GM18909 (cell line): ENCODE data around the gene HES5.
"Not testable (repeated sequence)": the region's sequence is repeated elsewhere in the genome, so short reads cannot be mapped to it uniquely, and the experiment has no call there.

ENCODE experiments used
- ATAC-seq: cut with Tn5 transposase; IDR thresholded peaks from one replicate; pipeline ENCODE4 v1.9.1; 2021; ENCODE audit warnings: mild to moderate bottlenecking; ENCODE audit not compliant: unreplicated experiment, poor library complexity

HES5 gene, protein sequence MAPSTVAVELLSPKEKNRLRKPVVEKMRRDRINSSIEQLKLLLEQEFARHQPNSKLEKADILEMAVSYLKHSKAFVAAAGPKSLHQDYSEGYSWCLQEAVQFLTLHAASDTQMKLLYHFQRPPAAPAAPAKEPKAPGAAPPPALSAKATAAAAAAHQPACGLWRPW

DNA sequence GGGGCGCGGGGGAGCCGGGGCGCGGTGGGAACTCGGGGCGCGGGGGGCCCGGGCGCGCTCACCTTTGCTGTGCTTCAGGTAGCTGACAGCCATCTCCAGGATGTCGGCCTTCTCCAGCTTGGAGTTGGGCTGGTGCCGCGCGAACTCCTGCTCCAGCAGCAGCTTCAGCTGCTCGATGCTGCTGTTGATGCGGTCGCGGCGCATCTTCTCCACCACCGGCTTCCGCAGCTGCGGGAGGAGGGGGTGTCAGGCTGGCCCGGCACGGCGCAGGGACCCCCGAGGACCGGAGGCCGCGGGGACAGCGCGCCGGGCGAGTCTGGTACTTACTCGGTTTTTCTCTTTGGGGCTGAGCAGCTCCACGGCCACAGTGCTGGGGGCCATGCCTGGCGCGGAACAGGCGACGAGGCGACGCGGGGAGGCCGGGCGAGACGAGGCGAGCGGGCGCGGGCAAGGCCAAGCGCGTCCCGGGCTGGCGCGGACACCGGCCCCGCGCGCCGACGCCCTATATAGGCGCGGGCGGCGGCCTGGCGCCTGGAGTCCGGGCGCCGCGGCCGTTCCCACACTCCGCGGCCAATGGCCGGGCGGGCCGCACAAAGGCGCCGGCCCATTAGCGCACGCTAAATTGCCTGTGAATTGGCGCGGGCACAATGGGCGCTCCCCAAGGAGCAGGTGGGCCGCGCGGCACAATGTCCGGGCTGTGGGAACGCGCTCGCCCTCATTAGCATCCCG lies at the start of gene HES5:
Gene HES5, minus strand, starts transcription at position 480 of the 729 bp plus-strand sequence. Its CDS starts 99 bp downstream, at position 381.
- ATAC-seq, result no peak

DNA sequence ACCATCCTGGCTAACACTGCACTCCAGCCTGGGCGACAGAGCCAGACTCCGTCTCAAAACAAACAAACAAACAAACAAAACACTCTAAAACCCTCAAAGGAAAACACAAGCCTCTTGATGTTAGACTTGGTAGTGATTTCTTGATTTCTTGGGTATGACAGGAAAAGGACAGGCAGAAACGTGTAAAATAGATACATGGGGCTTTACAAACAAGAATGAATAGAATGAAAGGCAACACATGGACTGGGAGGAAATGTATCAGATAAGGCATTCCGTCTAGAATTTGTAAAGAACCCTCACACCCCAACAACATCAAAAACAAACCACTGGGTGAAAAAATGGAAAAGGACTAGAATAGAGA lies 48.7 kb upstream of the HES5 start:
- no peak for ATAC-seq

DNA sequence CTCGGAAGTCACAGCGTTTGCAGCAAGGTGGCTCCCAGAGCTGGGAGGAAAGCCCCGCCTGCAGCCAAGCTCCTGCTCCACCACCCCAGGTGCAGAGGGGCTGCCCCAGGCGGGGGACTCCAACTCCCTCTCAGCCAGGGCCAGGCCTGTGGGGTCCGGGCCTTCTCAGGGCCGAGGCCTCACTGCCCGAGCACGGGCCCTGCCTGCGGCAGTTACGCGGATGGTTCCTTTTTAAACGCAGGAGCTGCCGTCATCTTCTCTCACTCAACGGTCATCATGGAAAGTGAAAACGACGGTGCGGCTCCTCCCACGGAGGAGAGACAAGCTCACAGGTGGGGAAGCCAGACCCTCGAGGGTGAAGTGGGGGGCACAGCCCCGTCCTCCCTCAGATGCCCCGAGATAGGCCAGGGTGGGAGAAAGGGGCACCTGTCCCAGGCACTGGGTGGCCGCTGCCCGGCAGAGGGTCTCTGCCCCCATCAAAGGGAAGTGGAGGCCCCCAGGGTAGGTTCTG lies 47.6 kb upstream of the HES5 start:
- ATAC-seq, result peak; percentile 53

DNA sequence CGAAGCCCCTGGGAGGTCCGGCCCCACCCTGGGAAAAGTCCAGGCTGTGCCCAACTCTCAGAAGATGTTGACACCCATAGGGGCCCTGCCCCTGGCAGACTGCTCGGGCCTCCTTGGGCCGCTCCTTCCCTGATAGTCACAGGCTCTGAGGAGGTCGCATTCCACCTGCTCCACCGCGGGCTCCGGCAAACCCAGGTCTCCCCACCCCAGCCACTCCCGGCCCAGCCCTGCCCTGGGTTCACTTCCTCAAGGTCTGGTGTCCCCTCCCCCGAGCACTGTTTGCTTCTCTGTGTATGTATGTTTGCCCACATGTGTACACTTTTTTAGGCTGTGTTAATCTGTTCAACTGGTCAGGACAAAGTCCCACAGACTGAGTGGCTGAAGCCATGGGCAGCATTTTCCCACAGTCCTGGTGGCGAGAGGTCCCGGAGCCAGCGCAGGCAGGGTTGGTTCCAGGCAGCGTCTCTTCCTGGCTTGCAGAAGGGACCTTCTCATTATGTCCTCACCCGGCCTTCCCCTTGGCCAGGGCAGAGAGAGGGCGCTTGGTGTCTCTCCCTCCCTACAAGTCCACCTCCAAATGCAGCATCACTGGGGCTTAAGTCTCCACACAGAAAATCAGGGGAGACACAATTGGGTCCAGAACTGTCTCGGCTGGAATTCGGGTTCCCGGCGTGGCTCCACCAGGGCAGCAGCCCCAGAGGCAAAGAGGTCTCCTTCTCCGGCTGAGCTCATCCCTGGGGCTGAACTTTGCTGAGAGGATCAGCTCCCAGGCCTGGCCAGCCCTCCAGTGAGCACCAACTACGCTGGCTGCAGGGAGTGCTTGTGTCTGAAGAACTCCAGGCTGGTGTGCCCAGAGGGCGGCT lies 46.0 kb upstream of the HES5 start:
- ATAC-seq, result no peak

DNA sequence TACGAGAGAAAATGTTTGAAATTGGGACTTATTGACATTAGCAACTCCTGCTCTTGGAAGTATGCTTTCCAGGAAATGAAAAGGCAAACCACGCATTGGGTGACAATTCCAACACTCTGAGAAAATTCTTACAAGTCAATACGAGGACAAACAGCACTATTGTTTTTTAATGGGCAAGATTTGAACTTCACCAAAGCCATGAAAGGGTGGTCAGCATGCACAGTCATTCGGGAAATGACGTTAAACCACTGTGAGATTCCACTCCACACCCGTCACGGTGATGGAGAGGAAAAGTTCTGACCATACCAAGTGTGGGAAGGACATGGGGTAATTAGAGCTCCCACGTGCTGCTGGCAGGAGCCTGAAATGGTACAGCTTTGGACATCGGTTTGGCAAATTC lies 44.3 kb upstream of the HES5 start:
- no peak for ATAC-seq

DNA sequence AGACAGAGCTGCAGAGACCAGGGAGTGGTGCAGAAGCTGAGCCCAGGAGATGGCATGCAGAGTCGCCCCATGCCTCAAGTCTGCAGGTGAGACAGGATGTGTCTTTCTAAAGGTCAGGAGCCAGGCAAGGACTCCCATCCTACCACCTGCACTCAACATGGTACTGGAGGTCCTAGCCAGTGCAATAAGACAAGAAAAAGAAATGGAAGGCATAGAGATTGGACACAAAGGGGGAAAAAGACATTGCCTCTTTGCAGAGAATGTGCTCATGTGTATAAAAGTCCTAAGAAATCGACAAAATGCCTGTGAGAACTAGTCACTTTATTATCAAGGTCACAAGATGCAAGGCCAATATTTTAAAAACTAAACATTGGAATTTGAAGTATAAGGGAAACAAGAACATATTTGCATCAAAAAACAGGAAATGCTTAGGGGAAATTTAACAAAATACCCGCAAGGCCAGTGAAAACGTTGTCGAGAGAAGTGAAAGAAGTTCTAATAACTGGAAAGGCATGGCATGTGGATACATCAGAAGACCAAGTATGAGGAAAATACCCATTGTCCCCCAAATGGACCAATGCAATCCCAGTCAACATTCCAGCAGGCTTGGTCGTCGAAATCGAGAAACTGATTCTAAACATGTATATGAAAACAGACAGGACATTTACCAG lies 43.3 kb upstream of the HES5 start:
- no peak for ATAC-seq

DNA sequence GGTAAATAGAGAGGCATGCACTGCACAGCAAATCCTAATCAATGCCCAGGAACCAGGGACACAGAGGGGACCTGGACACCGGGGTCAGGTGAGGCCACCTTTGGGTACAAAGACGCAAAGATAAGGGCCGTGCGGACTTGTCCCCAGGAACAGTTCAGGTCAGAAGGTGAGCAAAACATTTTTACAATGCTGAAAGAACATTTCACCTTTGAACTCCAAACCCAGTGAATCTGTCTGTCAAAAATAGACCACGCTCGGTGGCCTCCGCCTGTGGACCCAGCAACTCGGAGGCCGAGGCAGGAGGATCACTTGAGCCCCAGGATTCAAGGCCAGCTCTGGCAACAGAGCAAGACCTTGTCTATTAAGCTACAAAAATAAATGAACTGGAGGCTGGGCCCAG lies 41.3 kb upstream of the HES5 start:
- ATAC-seq, result no peak

DNA sequence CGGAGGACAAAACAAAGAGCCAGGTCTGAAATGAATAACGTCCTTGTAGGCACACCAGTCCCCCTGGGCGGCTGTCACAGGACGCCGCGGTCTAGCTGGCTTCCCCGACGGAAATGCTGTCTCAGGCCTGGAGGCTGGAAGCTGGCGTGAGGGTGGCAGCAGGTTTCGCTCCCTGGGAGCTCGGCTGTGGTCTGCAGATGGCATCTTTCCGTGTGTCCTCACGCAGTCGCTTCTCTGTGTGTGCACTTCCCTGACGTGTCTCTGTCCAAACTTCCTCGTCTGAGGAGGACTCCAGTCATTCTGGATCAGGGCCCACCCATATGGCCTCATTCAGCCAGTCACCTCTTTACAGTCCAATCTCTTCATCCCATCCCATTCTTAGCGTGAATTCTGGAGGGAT lies 40.3 kb upstream of the HES5 start:
- ATAC-seq, result no peak

DNA sequence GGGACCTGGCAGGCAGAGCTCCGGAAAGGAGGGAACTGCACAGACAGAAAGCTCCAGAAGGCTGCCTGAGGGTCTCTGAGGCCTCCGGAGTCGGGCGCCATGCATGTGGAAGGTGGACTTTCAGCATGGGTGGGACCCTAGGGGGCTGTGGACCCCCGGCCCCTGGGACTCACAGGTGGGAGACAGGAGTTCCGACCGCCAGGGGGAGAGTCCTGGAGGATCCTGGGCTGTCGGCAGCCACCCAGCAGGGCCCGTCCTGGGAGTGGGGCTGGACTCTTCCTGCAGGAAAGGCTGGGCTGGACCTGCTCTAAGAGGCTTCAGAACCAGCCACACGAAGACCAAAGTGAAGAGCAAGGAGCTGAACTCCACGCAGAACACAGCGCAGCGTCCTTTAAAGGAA lies 39.6 kb upstream of the HES5 start:
- not testable (repeated sequence) for ATAC-seq

DNA sequence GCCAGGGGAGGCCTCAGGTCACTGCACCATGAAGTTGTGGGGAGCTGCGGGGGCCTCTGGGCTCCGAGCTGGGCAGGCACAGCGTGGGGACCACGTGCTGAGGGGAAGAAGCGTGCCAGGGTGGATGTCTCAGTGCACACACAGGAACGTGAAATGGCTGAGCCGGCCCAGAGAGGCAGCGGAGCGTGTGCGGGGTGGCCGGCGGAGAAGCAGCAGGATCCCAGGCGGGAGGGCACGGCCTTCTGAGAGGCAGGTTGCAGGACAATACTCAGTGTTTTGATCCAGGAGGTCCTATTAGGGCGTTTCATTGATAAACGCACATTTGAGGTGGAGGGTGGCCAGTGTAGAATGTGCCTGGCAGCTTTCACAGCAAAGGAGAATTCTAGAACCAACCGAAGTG lies 39.0 kb upstream of the HES5 start:
- no peak for ATAC-seq

DNA sequence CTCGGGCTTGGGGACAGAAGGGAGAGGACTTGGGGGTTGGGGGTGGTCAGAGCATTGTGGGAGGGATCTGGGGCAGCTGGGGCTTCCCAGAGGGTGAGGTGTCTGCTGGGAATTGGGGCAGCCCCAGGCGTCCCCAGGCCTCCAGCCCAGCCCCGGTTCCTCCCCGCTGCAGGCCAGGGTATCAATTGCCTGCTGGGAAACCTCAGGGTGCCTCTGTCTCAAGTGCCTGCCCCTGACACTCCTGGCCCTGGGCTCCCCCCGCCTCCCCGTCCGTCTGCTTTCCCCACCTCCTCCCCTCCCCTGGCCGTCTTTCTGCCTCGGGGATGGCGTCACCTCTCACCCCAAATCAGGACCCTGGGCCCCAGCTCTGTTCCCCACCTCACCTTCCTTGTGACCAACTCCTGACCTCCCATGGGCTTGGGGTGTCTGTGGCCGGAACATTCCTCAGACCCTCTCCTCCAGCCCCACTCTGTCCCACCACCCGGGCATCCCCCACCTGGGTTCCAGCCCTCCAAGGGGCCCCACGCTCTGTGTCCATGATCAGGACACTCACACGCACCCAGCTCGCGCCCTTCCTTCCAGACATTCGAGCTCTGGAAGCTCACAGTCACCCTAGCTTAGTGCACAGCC lies 38.2 kb upstream of the HES5 start:
- ATAC-seq, result not testable (repeated sequence)

DNA sequence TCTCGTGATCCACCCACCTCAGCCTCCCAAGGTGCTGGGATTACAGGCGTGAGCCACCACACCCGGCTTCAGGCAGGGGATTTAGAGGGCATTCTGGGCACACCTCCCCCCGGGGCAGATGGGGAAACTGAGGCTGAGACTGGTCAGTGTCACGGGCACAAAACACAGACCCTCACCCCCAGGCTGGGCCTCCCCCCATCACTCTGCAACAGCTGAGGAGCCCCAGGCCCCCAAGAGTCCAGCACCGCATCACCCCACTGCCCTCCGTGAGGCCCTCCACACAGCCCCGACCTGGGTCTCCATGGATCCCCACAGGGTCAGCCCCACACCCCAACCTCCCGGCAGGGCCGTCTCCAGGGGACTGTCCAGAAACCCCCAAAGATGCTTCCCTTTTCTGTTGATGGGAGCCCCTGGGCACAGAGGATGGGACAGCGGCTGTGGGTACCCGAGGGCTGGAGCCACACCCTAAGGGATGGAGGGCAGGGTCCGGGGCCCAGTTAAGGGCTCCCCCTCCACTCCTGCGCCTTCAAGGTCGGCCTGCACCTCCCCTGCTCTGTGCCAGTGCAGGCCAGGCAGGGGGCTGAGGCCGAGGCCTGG lies 37.1 kb upstream of the HES5 start:
- ATAC-seq, result no peak

DNA sequence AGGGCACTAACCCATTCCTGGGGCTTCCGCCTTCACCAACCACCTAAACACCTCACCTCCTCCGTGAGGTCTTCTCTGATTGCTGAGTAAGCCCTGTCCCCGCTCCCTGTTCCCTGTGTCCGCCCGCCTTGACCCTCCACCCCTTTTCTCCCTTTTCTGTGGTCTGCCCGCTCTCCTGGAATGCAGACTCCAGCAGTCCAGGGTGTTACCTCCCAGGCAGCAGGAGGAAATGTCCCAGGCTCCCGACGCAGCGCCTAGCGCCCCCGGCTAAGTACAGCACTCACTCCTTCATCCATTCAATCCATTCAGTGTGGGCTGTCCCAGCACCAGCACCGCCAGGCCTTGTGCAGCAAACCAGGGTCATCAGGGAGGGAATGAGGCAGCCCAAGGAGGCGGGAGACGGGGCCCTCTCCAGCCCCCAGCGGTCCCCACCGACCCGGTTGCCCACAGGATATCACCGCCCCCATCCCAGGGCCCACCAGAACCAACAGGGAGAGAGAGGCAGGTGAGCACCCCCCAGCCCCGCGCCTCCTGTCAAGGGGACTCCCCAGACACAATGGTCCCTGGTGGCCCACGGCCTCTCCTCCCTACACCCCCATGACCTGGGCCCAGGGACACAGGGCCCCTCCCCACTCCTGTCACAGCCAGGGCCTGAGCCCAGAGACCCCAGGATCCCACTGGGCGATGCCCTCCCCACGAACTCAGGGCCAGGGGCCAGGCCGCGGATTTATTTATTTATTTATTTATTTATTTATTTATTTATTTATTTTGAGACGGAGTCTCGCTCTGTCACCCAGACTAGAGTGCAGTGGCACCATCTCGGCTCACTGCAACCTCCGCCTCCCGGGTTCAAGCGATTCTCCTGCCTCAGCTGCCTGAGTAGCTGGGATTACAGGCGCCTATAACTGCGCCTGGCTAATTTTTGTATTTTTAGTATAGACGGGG lies 36.3 kb upstream of the HES5 start:
- ATAC-seq, result no peak

DNA sequence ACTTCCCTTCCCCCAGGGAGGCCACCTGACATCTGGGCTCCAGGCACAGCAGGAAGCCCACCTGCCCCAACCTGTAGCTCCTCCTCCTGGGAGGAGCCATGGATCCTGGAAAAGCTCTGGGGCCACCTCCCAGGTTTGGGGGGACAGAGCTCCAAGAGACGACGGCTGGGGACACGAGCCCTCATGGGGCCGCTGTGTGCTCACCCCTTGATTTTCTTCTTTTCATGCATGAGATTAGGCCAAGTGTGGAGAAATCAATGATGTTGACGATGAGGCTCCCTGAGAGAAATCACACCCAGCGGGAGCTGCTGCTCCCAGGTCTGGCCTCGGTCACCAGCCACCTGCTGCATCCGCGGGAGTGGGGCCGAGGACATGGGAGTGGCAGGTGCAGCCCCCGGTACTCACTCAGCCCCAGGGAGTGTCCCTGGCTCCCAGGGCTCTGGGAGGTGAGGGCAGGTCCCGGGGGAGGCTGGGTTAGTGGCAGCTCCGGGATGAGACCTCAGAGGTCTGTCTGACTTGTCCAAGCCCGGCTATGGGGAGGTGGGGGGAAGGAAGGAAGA lies 34.8 kb upstream of the HES5 start:
- ATAC-seq, result no peak

DNA sequence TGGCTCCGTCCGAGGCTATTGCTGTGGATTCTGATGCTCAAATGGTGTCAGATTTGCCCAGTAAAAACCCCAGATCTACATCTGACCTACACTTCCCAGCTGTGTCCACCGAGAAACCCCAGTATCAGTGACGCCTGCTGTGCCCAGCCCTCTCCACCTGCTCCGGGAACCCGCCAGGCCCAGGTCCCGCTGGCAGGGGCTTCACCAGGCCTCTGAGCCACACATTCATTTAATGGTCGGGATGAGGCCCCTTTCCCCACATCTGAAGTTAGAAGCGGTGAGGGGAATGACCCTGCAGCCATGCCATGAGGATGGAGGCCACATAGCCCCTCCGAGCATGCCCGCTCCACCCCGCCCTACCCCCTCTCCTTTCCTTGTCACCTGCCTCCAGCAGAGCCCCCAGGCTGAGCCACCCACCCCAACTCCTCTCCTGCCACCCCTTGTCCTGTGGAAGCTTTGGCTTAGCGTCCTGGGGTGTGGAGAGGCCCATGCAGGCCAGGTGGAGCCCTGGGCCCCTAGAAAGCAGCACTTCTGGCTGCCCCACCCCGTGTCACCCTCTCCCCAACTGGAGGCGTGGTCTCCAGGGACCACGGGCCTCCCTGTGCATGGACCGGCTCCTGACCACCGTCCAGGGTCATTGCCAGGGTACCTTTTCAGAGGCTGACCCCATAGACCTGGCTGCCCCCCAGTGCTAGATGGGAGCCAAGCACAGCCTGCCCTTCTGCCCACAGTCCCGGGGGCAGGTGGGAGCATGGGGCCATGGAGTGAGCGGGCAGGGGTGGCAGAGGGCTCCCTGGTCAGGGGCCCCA lies 34.1 kb upstream of the HES5 start:
- ATAC-seq, result no peak

DNA sequence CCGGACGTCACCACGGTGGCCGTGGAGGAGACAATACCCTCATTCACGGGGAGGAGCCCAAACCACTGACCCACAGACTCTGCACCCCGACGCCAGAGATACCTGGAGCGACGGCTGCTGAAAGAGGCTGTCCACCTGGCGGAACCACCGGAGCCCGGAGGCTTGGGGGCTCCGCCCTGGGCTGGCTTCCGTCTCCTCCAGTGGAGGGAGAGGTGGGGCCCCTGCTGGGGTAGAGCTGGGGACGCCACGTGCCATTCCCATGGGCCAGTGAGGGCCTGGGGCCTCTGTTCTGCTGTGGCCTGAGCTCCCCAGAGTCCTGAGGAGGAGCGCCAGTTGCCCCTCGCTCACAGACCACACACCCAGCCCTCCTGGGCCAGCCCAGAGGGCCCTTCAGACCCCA lies 33.1 kb upstream of the HES5 start:
- ATAC-seq, result no peak
